ENCODE measurements around the gene ZNF853. TPM values are rescaled to one million over a fixed set of nuclear protein-coding genes. Genes with fewer than 3 reads are reported as not detected.

ZNF853 gene
- total RNA-seq, 1 donor = under 0.01 TPM

DNA sequence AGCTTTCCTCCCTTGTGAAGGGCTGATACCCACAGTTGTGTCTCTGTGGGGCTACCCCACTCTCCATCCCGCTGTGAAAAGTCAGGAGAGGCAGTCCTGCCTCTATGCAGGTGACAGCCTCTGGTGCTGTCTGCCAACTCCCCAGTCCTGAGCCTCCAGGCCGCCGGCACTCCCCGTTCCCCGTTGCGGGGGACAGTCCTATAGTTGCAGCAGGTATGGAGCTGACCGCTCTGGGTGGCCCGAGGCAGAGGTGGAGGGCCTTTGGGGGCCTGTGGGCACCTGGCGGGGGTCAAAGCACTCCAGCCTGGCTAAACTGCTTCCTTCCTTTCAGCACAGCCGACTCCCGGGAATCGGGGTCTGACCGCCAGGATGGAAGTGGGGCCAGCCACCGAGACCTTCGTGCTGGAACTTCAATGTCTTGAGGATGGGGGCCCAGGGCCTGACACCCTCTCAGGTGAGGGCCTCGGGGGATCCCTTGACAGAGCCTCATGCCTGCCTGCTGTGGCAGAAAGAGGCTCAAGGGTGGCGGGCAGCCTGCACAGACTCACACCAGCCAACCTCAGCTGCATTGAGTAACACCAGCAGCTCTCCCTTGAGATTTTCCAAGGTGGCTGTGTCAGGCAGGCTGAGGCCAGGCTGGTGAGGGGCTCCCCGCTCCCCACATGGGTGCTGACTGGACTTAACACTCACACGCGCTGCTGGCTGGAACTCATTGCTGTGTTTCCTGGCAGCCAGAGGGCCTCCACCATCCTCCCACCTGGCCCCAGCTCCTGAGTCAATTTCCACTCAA lies 1.6 kb downstream of the ZNF853 start:
- TF ChIP-seq, protein P1, sequence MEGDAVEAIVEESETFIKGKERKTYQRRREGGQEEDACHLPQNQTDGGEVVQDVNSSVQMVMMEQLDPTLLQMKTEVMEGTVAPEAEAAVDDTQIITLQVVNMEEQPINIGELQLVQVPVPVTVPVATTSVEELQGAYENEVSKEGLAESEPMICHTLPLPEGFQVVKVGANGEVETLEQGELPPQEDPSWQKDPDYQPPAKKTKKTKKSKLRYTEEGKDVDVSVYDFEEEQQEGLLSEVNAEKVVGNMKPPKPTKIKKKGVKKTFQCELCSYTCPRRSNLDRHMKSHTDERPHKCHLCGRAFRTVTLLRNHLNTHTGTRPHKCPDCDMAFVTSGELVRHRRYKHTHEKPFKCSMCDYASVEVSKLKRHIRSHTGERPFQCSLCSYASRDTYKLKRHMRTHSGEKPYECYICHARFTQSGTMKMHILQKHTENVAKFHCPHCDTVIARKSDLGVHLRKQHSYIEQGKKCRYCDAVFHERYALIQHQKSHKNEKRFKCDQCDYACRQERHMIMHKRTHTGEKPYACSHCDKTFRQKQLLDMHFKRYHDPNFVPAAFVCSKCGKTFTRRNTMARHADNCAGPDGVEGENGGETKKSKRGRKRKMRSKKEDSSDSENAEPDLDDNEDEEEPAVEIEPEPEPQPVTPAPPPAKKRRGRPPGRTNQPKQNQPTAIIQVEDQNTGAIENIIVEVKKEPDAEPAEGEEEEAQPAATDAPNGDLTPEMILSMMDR (IDR thresholded peaks at IDR 0.05; ENCODE audit: extremely low read depth, low read depth, low read length) = no peak
- H3K9me3 ChIP-seq (ENCODE audit: low read depth, low read length) = no peaks in the 10 kb centered on the region
- H3K4me2 ChIP-seq (ENCODE audit: insufficient read depth, low read length) = no peak overlapping the region
- H2AFZ ChIP-seq (ENCODE audit: low read length) = no peak overlapping the region
- no peak overlapping the region for H3K4me3 ChIP-seq (ENCODE audit: insufficient read depth, low read length)
- no peaks in the 10 kb centered on the region for H4K20me1 ChIP-seq (ENCODE audit: insufficient read depth, low read length)
- no peak overlapping the region for H3K27ac ChIP-seq (ENCODE audit: low read depth, low read length)
- DNase-seq (ENCODE audit: insufficient read length, low spot score, missing footprints) = no peak
- peaks cover 33% of the 10 kb centered on the region for H3K27me3 ChIP-seq (ENCODE audit: insufficient read depth, low read length)
- no peaks in the 10 kb centered on the region for H3K36me3 ChIP-seq (ENCODE audit: insufficient read depth, low read length)
- H3K4me1 ChIP-seq (ENCODE audit: insufficient read depth, low read length) = no peaks in the 10 kb centered on the region
- H3K79me2 ChIP-seq (ENCODE audit: insufficient read depth, low read length) = no peaks in the 10 kb centered on the region

DNA sequence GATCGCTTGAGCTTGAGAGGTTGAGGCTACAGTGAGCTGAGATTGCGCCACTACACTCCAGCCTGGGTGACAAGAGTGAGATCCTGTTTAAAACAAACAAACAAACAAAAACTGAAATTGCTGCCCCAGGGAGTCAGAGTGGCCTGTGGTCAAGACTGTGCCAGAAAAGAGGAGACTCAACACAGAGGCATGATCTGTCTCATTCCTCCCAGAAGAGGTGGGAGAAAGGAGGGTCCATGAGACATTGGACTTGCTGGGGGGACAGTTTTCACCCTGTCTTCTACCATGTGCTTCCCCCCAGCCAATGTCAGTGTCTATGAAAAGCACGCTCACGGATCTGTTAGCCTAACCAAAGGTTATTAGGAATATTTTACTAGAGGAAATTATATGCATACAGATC lies 3.2 kb downstream of the ZNF853 start:
- H3K27me3 ChIP-seq (ENCODE audit: insufficient read depth, low read length) = peaks cover 31% of the 10 kb centered on the region
- no peak overlapping the region for H3K4me3 ChIP-seq (ENCODE audit: insufficient read depth, low read length)
- no peak overlapping the region for H3K4me2 ChIP-seq (ENCODE audit: insufficient read depth, low read length)
- H3K9me3 ChIP-seq (ENCODE audit: low read depth, low read length) = no peaks in the 10 kb centered on the region
- DNase-seq (ENCODE audit: insufficient read length, low spot score, missing footprints) = peak; percentile 72
- H2AFZ ChIP-seq (ENCODE audit: low read length) = no peak overlapping the region
- H3K36me3 ChIP-seq (ENCODE audit: insufficient read depth, low read length) = no peaks in the 10 kb centered on the region
- TF ChIP-seq, protein P1 (IDR thresholded peaks at IDR 0.05; ENCODE audit: extremely low read depth, low read depth, low read length) = no peak
- no peaks in the 10 kb centered on the region for H3K79me2 ChIP-seq (ENCODE audit: insufficient read depth, low read length)
- no peaks in the 10 kb centered on the region for H3K4me1 ChIP-seq (ENCODE audit: insufficient read depth, low read length)
- no peak overlapping the region for H3K27ac ChIP-seq (ENCODE audit: low read depth, low read length)
- no peaks in the 10 kb centered on the region for H4K20me1 ChIP-seq (ENCODE audit: insufficient read depth, low read length)

DNA sequence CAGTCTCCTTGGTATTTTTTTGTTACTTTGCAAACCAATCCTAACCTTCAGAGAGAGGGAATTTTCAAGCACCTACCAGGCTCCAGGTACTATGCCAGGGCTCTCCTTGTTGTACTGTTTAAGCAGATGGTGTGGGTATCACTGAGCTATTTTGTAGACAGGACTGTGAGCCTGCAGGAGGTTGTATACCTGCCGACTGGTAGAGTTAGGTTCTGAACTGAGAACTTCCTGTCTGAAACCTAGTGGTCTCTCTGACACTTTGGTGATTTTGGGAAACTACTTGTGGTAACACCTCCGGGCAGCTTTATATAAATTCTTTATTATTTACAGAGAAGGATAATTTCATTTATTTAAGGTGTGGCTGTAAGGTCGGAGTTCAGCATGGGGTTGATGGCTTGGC lies 4.6 kb downstream of the ZNF853 start:
- no peaks in the 10 kb centered on the region for H3K36me3 ChIP-seq (ENCODE audit: insufficient read depth, low read length)
- TF ChIP-seq, protein P1 (IDR thresholded peaks at IDR 0.05; ENCODE audit: extremely low read depth, low read depth, low read length) = no peak

DNA sequence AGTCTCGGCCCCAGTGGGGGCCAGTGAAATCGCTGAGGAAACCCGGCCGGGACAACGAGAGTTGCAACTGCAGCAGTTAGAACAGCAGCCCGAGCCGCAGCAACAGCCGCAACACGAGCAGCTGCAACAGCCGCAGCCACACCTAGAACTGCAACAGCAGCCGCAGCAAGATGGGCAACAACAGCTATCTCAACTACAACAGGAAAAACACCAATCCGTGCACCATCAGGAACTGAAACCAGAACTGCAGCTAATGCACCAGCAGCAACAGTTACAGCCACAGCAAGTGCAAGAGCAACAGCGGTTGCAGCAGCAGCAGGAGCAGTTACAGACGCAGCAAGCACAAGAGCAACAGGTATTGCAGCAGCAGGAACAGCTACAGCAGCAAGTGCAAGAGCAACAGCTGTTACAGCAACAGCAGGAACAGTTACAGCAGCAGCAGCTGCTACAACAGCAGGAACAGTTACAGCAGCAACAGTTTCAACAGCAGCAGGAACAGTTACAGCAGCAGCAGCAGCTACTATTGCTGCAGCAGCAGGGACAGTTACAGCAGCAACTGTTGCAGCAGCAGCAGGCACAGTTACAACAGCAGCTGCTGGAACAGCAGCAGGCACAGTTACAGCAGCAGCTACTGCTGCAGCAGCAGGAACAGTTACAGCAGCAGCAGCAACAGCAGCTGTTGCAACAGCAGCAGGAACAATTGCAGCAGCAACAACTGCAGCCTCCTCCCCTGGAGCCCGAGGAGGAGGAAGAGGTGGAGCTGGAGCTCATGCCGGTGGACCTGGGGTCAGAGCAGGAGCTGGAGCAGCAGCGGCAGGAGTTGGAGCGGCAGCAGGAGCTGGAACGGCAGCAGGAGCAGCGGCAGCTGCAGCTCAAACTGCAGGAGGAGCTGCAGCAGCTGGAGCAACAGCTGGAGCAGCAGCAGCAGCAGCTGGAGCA lies 6.1 kb downstream of the ZNF853 start:
- DNase-seq (ENCODE audit: insufficient read length, low spot score, missing footprints) = no peak
- no peaks in the 10 kb centered on the region for H4K20me1 ChIP-seq (ENCODE audit: insufficient read depth, low read length)
- no peaks in the 10 kb centered on the region for H3K9me3 ChIP-seq (ENCODE audit: low read depth, low read length)
- no peak overlapping the region for H2AFZ ChIP-seq (ENCODE audit: low read length)
- H3K36me3 ChIP-seq (ENCODE audit: insufficient read depth, low read length) = no peaks in the 10 kb centered on the region
- H3K27ac ChIP-seq (ENCODE audit: low read depth, low read length) = no peak overlapping the region
- TF ChIP-seq, protein P1 (IDR thresholded peaks at IDR 0.05; ENCODE audit: extremely low read depth, low read depth, low read length) = no peak
- H3K4me1 ChIP-seq (ENCODE audit: insufficient read depth, low read length) = no peaks in the 10 kb centered on the region
- no peak overlapping the region for H3K4me2 ChIP-seq (ENCODE audit: insufficient read depth, low read length)
- H3K79me2 ChIP-seq (ENCODE audit: insufficient read depth, low read length) = no peaks in the 10 kb centered on the region
- no peak overlapping the region for H3K4me3 ChIP-seq (ENCODE audit: insufficient read depth, low read length)
- peaks cover 8% of the 10 kb centered on the region for H3K27me3 ChIP-seq (ENCODE audit: insufficient read depth, low read length)

More for the DNA sequence above, 4.6 kb downstream of the ZNF853 start:
- Histone ChIP-seq H3K4me3 (ENCODE audit: insufficient read depth, low read length) (no peak overlapping the region), H3K27ac (ENCODE audit: low read depth, low read length) (no peak overlapping the region), H4K20me1 (ENCODE audit: insufficient read depth, low read length) (no peaks in the 10 kb centered on the region), H3K4me2 (ENCODE audit: insufficient read depth, low read length) (no peak overlapping the region), H3K79me2 (ENCODE audit: insufficient read depth, low read length) (no peaks in the 10 kb centered on the region), H3K9me3 (ENCODE audit: low read depth, low read length) (no peaks in the 10 kb centered on the region), H3K27me3 (ENCODE audit: insufficient read depth, low read length) (peaks cover 18% of the 10 kb centered on the region), H3K4me1 (ENCODE audit: insufficient read depth, low read length) (no peaks in the 10 kb centered on the region), H2AFZ (ENCODE audit: low read length) (no peak overlapping the region)
- DNase-seq (ENCODE audit: insufficient read length, low spot score, missing footprints) = no peak
